GM21619 (cell line): ENCODE results near the gene TSN.

Source experiments
- ATAC-seq: cut with Tn5 transposase; IDR thresholded peaks from one replicate; pipeline ENCODE4 v1.9.1; 2021; ENCODE audit not compliant: unreplicated experiment

Gene TSN

DNA sequence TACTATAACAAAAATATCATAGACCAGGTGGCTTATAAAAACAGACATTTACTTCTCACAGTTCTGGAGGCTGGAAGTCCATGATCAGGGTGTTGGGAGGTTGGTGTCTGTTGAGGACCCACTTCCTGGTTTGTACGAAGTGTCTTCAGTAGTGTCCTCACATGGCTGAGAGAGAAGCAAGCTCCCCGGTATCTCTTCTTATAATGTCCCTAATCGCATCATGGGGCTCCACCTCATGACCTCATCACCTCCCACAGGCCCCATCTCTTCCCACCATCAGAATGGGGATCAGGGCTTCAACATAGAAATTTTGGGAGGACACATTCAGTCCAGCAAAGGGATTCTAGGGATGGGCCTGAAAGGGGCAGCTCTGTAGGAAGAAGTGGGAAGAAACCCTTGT lies 14.0 kb upstream of the TSN start:
- ATAC-seq, result no peak

DNA sequence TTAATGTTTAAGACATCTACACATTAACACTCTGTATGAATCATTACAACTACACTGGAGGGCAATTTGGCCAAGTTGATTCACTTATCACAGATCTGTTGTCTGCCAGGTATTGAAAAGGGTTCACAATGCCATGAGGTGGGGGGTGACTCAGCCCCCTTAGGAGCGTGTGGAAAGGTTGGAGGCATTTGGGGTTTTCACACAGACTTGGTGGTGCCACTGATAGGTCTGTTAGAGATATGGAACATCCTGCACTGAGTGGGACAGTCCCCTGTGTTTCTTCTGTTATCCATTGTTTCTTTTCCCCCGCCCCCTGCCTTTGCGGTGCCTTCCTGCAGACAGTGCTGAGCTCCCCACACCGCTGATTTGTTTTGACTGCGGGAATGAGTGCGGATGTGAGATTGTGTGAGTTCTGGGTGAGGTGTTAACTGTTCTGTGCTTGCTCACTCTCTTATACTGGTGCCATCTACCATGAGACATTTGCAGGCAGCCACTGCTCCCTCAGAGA lies 9.3 kb upstream of the TSN start:
- ATAC-seq, result no peak

DNA sequence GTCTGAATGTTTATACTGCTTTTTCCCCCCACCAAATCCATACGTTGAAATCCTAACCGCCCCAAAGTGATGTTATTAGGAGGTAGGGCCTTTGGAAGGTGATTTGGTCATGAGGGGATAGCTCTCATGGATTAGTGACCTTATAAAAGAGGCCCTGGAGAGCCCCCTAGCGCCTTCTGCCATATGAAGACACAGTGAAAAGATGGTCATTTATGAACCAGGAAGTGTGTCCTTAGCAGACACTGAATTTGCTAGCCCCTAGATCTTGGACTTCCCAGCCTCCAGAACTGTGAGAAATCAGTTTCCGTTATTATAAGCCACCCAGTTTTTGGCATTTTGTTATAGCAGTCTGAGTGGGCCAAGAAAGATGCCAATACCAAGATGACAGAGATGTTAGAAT lies 7.2 kb upstream of the TSN start:
- ATAC-seq, result peak; percentile 73

- no peak for ATAC-seq
These were observed 607 bp upstream of the TSN start for GRCh38 chr2:121754851-121755236.

GRCh38 chr2:121764681-121765228 lies 9.3 kb downstream of the TSN start:
- ATAC-seq, result no peak

GRCh38 chr2:121766624-121767023 lies 11.2 kb downstream of the TSN start:
- ATAC-seq, result no peak

DNA sequence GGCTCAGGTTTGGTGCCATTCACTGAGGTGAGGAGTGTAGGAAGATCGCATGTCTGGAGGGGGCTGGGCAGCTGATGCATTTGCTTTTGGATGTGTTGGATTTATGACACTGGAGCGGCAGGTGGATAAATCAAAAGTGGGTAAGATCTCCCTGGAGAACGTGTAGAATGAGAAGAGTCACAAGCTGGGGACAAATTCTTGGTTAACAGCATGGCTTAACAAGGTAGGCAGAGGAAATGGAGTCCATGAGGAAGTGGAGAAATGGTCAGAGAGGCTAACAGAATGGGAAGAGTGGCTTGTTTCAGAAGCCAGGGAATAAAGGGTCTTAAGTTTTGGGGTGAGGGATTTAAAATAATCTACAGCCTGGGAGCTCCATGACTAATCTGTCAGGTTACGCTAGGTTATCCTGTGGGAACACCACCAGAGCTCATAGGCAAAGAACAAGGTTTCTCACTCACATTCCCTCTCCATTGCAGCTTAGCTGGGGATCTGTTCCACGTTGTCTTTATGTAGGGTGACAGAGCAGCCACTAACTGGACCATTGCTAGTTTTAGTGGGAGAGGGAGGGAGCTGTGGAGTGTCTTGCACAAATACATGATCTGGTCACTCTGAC lies 12.8 kb downstream of the TSN start:
- no peak for ATAC-seq

GRCh38 chr2:121771976-121772742 lies 16.7 kb downstream of the TSN start:
- ATAC-seq, result no peak

GRCh38 chr2:121774235-121774634 lies 18.8 kb downstream of the TSN start:
- ATAC-seq, result no peak

DNA sequence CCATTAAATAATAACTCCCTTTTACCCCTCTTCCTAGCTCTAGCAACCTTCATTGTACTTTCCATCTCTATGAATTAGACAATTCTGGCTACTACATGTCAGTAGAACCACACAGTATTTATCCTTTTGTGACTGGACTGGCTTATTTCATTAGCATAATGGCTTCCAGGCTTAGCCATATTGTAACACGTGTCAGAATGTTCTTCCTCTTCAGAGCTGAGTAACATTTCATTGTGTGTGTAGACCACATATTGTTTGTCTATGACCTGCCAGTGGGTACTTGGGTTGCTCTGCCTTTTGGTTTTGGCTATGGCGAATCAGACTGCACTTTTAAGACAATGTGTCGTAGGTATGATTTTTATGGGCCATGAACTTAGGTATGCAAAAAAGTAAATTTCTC lies 20.9 kb downstream of the TSN start:
- no peak for ATAC-seq

DNA sequence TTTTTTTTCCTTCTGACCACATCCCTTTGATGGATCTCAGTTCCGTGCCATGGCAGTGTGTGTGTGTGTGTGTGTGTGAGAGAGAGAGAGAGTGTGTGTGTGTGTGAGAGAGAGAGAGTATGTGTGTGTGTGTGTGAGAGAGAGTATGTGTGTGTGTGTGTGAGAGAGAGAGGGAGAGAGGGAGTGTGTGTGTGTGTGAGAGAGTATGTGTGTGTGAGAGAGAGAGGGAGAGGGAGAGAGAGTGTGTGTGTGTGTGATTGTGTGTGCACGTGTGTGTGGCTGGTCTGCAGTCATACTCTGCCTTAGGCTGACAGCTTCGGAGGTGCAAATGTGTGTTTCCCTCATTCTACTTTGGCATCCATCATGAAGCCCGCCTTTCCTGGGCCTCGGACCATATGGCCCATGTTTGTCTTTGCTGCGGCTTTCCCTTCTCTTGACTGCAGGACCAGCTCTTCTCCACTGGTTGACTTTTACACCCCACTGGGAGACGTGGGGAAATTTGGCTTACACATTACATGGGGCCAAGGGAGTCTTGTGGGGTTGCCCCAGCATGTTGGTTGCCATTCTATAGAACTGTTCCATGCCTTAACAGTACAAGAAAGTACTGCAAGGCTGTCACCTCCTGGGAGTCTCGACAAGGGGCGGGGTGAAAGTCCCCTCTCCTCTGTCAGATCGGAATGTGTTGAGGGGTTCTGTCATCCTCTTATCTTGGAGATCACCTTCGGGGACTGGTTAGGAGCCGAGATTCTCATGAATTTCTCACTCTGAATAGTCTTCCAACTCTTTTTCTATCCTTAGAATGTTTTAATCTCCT lies 21.6 kb downstream of the TSN start:
- ATAC-seq, result no peak

DNA sequence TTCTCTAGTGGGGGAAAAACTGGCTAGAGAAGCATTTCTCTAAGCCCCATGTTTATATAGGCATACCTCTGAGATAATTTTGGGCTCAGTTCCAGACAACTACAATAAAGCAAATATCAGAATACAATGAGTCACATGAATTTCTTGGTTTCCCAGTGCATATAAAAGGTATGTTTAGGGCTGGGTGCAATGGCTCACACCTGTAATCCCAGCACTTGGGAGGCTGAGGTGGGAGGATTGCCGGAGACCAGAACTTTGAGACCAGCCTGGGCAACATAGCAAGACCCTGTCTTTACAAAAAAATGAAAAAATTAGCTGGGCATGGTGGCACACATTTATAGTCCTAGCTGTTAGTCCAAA lies 22.2 kb downstream of the TSN start:
- ATAC-seq, result no peak

DNA sequence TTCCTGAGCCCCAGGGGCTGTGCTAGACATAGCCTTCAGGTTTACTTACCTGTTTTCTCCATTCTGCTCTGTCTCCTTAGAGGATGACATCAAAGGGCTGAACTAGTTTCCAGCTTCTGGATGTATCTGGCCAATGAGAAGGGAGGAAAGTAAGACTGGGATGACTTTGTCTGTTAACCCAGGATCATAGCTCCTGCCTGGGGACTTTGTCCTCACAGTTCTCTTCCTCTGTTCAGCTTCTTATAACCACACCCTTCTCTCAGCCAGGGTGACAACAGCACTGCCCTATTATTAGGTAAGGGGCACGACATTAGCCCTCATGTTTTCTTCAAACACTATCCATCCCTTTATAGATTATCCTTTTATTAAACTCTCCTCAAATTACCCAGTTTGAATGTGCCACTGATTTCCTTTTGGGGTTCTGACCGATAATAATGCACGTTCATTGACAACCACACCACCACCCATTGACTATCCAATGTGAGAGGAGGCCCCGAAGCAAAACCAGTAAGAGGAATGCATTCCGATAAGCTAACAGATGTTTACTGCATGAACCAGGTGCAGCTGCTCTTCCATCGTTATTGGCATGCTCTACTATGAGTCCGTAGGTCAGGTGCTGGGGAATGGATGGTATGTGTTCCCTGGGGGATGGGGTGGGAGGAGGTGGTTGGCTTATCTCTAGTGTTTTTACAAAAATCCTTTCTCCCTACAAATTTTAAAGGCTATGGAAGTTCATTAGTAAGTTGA lies 23.5 kb downstream of the TSN start:
- ATAC-seq, result no peak

DNA sequence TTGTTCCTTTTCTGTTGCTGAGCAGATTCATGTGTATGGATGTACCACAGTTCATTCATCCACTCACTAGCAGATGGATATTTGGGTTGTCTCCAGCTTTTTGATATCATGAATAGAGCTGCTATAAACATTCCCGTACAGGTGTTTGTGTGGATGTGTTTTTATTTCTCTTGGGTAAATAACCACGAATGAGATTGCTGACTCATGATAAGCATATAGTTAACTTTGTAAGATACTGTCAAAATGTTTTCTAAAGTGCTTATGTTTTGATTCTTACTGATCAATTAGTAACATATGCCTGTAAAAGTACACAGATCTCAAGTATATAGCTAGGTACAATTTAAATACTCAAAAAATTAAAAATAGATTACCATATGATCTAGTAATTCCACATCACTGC lies 27.7 kb downstream of the TSN start:
- no peak for ATAC-seq

- ATAC-seq, result no peak
These were observed 33.2 kb downstream of the TSN start for GRCh38 chr2:121788685-121789084.

GRCh38 chr2:121790276-121790956 lies 35.0 kb downstream of the TSN start:
- ATAC-seq, result no peak

DNA sequence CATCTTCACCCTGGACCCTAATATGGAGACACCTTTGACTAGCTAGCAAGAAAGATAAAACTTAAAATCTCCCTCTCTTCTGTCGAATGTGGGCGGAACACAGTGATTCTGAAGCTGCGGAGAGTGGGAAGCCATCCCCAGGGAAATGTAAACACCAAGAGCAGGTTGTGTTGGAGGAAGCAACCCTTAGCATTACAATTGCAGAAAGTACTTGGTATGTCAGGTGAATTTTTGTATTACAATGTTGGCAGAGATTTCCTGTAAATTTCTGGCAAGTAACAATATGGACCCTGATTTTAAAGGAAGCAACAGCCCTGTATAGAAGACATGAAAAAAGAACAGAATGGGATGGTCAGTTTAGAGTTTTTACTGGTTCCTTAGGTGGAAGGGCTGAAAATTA lies 35.8 kb downstream of the TSN start:
- ATAC-seq, result no peak

- no peak for ATAC-seq
These were observed 36.4 kb downstream of the TSN start for GRCh38 chr2:121791801-121792221.

DNA sequence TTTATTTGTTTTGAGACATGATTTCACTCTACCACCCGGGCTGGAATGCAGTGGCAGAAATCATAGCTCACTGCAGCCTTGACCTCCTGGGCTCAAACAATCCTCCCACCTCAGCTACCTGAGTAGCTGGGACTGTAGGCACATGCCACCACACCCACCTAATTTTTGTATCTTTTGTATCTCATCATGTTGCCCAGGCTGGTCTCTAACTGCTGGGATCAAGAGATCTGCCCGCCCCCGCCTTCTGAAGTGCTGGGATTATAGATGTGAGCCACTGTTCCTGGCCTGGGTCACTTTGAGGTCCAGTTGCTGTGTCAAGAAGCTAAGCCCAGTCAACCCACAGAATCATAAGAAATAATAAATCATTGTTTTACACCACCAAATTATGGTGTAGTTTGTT lies 38.4 kb downstream of the TSN start:
- no peak for ATAC-seq

- ATAC-seq, result no peak
These were observed 38.8 kb downstream of the TSN start for GRCh38 chr2:121794233-121794632.
